22Rv1 (cell line): Measurements from ENCODE around the gene BBX.

ENCODE experiments used
- CTCF ChIP-seq: fragments of 450-650 bp; IDR thresholded peaks from 2 replicates; pipeline ENCODE4 v1.5.1; 2017; ENCODE audit warnings: mild to moderate bottlenecking
- ZFX ChIP-seq: fragments of 450-650 bp; IDR thresholded peaks from 2 replicates; pipeline ENCODE4 v1.6.1; 2017; ENCODE audit warnings: antibody characterized with exemption, borderline replicate concordance

- TF ChIP-seq CTCF (no peak), ZFX (no peak)
Observed at GRCh38 chr3:107803170-107803569, 280.4 kb downstream of the BBX start.
